ENCODE data around the gene ZNF705A.
"Not testable (repeated sequence)": the region's sequence is repeated elsewhere in the genome, so short reads cannot be mapped to it uniquely, and the experiment has no call there.

Gene ZNF705A

DNA sequence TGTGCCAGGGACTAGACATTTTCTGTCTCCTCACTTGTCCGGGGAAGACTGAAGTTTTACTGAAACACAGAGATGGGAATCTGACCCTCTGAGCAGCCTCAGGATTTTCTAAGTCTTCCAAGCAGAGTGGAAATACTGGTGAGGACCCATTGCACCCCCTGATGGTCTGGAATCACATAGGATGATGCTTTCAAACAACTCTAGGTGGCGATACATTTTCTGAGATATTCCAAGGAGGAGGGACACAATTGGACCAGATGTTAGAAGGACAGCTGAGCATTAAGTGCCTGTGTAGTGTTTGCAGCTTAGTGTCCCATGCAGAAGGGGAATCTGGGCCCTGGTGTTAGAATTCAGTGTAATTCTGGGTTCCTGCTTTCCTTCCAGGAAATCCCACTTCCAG, 31.3 kb downstream of the ZNF705A start:
- not testable (repeated sequence) for DNase-seq

DNA sequence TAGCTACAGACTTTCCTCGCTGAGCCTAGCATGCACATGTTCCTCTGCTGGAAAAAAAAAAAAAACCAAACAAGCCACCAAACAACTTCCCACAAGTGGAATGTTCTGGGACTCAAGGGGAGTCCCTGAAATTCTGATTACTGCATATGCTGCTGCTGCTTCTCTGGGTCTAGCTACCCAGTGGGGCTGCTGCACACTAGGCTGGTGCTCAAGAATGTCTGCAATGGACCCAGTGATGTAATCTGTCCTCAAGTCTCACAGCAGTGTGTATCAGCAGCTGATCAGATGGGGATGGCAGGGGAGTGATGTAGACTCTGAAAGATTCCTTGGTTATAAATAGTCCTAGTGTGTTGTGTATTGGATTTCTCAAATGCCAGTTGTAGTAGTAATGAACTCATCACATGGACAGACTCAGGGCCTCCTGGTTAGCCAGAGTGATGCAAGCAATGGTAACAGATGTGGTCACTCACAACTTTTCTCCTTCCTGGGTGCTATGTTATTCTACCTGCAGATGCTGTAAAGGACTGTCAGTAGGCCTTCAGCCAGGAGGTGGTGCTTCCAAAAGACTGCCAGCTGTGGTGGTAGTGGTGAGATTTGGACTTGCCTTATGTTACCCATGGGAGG, 41.0 kb downstream of the ZNF705A start:
- DNase-seq, result not testable (repeated sequence)

DNA sequence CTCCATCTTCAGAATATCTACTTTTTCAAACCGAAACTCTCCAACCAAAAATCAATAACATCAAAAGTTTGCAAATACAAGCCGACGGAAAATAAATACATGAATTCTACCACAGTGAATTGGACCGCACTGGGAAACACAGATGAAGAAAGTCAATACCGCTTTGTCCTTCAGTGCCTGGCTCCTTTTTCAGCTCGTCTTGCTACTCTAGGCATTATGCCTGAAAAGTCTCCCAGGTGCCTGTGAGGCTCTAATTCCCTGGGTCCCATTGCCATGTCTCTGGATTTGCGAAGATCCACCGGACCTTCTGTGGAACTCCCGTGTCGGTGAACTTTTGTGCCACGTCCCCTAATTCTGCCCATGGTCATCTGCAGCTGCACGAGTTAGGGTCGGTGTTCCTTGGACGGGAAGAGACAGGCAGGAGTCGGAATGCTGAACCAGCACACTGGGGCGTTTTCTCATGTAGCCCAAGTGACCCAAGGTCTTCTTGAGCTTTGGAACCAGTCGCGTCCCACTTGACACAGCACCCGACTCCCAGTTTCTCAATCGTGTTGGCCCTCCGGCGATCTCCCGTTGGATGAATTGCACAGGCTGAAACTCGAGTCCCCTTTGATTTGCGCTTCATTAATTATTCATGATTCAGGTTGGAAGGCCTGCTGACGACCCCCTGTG, 62.0 kb downstream of the ZNF705A start:
- not testable (repeated sequence) for DNase-seq

DNA sequence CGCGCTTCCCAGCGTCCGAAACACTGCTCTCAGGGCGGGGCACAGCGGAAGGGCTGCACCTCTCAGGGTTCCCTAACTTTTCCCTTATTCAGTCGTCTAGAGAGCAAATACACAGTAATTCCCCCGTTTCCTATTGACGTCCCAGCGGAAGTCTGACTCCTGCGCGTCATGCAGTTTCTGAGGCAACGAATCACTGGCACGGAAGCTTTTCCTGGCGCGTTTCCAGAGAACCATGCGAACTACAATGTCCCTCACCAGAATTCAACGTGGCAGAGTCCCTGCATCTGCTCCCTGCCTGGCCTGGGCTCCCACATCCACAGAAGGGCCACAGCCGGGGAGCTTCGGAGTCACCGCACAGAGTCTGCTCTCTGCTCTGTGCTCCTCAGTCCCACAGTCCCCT, 64.6 kb downstream of the ZNF705A start:
- not testable (repeated sequence) for DNase-seq

DNA sequence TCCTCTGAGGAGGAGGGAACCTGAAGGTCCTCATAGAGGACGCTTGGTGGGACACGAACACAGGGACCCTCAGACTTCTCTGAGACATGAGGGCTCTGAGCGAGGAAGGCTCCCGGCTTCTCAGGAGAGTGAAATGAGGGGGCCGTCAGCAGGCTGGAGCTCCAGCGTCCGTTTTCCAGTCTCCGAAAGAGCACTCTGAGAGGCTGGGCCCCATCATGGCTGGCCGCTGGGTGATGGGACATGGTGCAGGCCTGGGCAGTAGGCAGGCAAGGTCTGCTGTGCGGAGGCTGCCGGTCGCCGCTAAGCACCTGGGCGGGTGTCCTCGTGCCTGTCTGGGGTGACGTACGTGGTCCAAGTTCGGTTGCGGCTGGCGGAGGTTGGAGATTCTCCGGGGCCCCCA, 65.0 kb downstream of the ZNF705A start:
- DNase-seq, result not testable (repeated sequence)

DNA sequence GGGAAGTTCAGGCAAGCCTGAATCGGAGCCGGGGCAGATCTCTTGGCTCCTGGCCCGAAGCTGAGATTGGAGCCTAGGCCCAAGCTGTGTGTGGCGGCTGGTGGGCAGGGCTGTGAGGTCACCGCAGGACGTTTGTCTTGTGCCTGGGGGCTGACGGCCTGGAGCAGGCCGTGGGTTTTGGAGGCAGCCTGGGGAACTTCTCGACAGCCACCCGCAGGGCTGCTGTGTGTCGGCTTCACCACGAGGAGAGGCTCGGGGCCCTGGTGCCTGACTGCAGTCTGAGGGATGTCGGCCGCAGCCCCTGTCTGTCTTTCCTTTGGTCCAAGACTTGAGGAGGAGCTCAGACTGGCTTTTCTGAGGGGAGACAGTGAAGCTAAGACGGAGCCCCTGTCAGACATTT, 65.5 kb downstream of the ZNF705A start:
- not testable (repeated sequence) for DNase-seq

DNA sequence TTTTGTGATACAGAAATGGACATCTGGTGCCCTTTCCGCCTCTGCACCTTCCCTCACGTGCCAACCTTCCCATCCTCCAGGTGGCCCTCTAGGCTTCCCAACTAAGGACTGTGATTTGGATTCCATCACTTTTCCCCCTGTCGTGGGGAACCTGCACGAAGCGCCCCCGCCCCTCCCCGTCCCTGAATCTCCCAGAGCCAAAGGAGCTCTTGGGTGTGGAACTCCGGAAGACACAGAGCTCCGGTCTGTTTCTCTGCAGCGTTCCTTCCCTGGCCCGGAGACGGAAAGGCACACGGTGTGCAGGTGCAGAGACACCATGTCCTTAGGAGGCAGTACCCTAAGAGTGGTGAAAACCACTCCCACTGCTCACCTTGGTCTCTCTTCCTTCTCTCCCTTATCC, 66.8 kb downstream of the ZNF705A start:
- DNase-seq, result not testable (repeated sequence)

DNA sequence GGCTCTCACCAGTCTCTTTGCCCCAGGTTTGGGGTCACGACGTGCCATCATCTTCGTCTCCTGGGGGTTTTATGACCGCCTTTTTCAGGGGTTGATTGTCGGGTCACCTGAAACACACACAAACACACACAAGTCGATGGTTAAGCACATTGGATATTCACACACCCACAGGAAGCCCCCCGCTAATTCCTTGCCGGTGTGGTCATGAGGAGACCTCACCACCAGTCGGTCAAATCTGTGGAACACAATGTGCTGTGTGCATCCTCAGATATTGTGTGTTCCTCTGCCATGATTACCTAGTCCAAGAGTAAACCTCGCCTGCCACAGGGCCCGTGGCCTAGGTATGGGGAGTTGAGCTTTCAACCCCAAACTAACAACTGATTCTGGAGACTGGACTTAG, 68.0 kb downstream of the ZNF705A start:
- not testable (repeated sequence) for DNase-seq

DNA sequence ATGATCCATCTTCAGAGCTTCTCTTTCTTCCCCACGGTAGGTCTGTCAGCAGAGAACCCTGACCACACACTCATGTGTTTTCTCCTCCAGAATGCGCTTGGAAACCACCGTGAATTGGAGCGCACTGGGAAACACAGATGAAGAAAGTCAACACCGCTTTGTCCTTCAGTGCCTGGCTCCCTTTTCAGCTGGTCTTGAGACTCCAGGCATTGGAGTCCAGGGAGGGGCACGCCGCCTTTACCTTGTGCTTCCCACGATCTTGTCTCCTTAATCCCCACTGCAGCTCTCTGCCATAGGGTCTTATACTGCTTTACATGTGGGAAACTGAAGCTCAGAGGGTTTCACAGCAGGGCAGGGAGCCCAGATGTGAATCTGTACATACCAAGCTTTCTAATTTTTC, 69.5 kb downstream of the ZNF705A start:
- DNase-seq, result no peak

DNA sequence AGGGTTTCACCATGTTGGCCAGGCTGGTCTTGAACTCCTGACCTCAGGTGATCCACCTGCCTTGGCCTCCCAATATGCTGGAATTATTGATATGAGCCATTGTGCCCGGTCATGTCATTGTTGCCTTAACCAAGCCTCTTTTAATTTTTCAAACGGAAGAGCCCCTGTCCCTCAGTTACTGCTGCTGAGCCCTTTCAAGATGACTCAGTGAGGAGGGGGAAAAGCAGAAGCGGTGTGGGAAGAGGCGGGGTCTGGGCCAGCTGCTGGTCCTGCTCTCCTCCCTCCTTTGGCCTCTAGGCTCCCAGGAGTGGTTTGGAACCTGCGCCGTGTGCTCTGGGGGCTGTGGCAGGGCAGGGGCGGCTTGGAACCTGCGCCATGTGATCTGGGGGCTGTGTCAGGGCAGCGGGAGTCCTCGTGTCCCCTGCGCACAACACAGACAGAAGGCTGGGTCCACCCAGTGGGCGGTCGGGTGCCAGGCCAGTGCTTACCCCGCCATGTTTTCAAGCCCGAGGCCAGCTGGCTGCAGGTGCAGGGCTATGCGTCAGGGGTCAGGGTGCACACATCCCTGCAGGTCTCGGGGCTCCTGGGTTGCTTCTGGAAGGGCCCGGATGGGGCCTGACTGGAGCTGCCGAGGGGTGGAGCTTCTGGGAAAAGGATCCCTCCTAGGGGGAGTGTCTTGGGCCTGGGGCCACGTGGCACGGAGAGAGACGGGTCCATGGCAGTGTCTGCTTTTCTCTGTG, 70.3 kb downstream of the ZNF705A start, which contains the start of gene FAM90A1:
FAM90A1 (minus strand) TSS at position 627 of the 740 bp plus-strand sequence. CDS start 2,786 bp downstream, outside the sequence.
- DNase-seq, result not testable (repeated sequence)

DNA sequence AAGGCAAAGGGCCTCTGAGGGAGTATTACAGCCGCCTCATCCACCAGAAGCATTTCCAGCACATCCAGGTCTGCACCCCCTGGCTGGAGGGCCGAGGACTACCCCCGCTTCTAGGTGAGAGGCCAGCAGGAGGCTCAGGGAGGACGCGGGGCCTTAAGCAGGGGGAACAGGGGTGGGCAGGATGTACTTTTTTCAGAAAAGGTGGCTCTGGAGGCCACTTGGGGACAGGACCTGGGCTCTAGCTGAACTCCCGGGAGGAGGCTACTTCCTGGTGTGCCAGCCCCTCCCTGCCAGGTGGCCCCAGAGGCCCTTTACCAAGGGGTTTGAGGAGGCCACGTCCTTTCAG, 70.9 kb downstream of the ZNF705A start:
- DNase-seq, result not testable (repeated sequence)

DNA sequence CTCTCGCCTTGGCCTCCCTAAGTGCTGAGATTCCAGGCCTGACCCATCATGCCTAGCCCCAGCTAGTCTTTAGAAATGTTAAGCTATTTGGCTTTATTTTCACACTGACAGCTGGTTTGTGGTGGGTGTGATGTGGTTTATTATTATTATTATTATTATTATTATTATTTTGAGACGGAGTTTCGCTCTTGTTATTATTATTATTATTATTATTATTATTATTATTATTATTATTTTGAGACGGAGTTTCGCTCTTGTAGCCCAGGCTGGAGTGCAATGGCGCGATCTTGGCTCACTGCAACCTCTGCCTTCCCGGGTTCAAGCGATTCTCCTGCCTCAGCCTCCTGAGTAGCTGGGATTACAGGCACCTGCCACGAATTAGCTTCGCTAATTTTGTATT, 71.8 kb downstream of the ZNF705A start:
- not testable (repeated sequence) for DNase-seq

DNA sequence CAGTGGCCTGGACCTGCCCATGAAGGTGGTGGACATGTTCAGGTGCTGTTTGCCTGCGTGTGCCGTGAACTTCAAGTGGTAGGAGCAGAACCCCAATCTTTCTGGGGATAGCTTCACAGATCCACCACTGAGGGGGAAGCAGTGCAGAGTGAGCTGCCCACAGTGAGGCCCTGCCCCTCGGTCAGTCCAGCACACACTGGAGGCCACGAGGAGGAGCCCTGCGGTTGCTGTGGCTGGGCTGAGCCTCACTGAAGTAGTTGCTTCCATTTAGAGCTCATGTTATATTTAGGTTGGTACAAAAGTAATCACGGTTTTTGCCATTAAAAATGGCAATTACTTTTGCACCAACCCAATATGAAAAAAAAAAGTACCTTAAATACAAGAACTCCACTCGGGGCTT, 72.7 kb downstream of the ZNF705A start:
- DNase-seq, result not testable (repeated sequence)
